Upper lobe of right lung (tissue), 1 donor: ENCODE data around the gene CCDC201. TPM values are rescaled to one million over a fixed set of nuclear protein-coding genes. Genes with fewer than 3 reads are reported as not detected.

Experiments
- ATAC-seq: fragments of 200-7000 bp; cut with Tn5 transposase; one replicate; pipeline ENCODE4 v1.9.1; 2020; ENCODE audit warnings: mild to moderate bottlenecking, moderate library complexity
- DNase-seq: peaks from one replicate; pipeline ENCODE4 v3.0.0-alpha.2; 2020
- H3K27ac ChIP-seq: fragments of 200-600 bp; one replicate; pipeline ENCODE4 v1.8.0; 2022
- H3K27me3 ChIP-seq: fragments of 200-600 bp; one replicate; pipeline ENCODE4 v1.8.0; 2022; ENCODE audit warnings: mild to moderate bottlenecking
- H3K36me3 ChIP-seq: fragments of 200-600 bp; one replicate; pipeline ENCODE4 v1.8.0; 2022
- H3K4me1 ChIP-seq: fragments of 200-600 bp; one replicate; pipeline ENCODE4 v1.8.0; 2022
- H3K4me3 ChIP-seq: fragments of 200-600 bp; one replicate; pipeline ENCODE4 v1.8.0; 2022; ENCODE audit warnings: mild to moderate bottlenecking
- H3K9me3 ChIP-seq: fragments of 200-600 bp; one replicate; pipeline ENCODE4 v1.8.0; 2022
- intact Hi-C: fragments of 100-400 bp; cut with DNase I; formaldehyde crosslinking; loops from one replicate; pipeline ENCODE4 v1.11.0; 2022
- total RNA-seq: library from RNA; stranded (reverse); fragmentation: NEBNext Ultra II Directional; extraction: Animal tissue kit (Norgen Biotek cat#: 25700); gene quantifications from one replicate; pipeline ENCODE4 v1.2.1, GENCODE V29; 2021
- TF ChIP-seq, protein P1 (sequence below): fragments of 200-600 bp; IDR thresholded peaks from one replicate; pipeline ENCODE4 v1.8.0; 2022; ENCODE audit warnings: antibody characterized with exemption
- donor health status: DM: no; HTN: yes; CAD: no; lungs with severe emphysema.

Gene CCDC201
- total RNA-seq, 1 donor from 2014 or later: not detected

DNA sequence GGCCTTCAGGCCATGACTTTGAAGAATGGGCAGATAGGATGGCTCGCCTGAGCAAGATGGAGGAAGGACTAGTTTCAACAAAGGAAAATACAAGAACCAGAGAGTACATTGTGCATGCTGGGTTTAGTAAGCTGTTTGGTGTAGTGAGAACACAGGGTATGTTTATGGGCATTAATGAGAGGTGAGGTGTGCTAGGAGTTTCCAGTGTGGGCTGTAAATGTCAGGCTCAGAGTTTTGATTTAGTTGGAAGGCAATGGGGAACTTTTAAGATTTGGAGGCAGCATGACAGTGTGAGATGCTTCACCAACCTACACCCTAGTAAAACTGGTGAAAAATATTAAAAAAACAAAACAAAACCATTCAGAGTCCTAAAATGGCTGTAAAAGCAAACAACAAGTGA is 28.7 kb upstream of the CCDC201 start:
- H3K9me3 ChIP-seq: no peaks in the 10 kb centered on the region
- H3K4me3 ChIP-seq: no peak overlapping the region
- H3K27me3 ChIP-seq: no peaks in the 10 kb centered on the region
- no peaks in the 10 kb centered on the region for H3K36me3 ChIP-seq
- DNase-seq (no peak), ATAC-seq (no peak)
- intact Hi-C loops: no loop called here
- TF ChIP-seq, protein P1, sequence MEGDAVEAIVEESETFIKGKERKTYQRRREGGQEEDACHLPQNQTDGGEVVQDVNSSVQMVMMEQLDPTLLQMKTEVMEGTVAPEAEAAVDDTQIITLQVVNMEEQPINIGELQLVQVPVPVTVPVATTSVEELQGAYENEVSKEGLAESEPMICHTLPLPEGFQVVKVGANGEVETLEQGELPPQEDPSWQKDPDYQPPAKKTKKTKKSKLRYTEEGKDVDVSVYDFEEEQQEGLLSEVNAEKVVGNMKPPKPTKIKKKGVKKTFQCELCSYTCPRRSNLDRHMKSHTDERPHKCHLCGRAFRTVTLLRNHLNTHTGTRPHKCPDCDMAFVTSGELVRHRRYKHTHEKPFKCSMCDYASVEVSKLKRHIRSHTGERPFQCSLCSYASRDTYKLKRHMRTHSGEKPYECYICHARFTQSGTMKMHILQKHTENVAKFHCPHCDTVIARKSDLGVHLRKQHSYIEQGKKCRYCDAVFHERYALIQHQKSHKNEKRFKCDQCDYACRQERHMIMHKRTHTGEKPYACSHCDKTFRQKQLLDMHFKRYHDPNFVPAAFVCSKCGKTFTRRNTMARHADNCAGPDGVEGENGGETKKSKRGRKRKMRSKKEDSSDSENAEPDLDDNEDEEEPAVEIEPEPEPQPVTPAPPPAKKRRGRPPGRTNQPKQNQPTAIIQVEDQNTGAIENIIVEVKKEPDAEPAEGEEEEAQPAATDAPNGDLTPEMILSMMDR: no peak
- H3K4me1 ChIP-seq: no peaks in the 10 kb centered on the region
- H3K27ac ChIP-seq: no peak overlapping the region

DNA sequence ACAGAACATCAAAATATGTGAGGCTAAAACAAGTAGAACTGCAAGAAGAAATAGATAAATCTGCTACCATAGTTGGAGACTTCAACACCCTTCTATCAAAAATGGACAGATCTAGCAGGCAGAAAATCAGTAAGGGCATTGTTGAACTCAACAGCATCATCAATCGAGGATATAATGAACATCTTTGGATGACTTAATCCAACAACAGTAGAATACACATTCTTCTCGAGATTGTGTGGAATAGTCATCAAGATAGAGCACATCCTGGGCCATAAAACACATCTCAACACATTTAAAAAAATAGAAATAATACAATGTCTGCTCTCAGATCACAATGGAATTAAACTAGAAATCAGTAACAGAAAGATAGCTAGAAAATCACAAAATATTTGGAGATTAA is 25.3 kb upstream of the CCDC201 start:
- Histone ChIP-seq H3K36me3 (no peaks in the 10 kb centered on the region), H3K27ac (no peak overlapping the region), H3K27me3 (no peaks in the 10 kb centered on the region), H3K4me1 (no peaks in the 10 kb centered on the region), H3K9me3 (no peaks in the 10 kb centered on the region), H3K4me3 (no peak overlapping the region)
- TF ChIP-seq, protein P1: no peak
- intact Hi-C loops: no loop called here
- DNase-seq (no peak), ATAC-seq (no peak)

DNA sequence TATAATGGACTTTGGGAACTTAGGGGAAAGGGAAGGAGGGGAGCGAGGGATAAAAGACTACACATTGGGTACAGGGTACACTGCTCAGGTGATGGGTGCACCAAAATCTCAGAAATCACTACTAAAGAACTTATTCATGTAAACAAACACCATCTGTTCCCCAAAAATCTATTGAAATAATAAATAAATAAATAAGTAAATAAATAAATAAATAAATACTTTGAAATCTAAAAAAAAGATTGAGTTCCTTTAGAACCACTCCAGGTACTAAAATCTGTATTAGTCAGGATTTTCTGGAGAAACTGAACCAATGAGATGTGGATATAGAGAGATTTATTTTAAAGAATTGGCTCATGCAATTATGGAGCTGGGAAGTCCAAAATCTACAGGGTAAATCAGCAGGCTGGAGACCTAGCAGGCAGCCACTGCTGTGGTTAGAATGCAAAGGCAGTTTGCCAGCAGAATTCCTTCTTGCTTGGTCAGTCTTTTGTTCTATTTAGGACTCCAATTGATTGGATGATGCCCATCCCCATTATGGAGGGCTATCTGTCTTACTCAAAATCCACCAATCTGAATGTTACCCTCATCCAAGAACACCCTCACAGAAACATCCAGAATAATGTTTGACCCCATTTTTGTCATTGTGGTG is 24.3 kb upstream of the CCDC201 start:
- intact Hi-C loops: no loop called here
- TF ChIP-seq, protein P1: no peak
- Histone ChIP-seq H3K27ac (no peak overlapping the region), H3K9me3 (no peaks in the 10 kb centered on the region), H3K27me3 (peaks cover 5% of the 10 kb centered on the region), H3K4me3 (no peak overlapping the region), H3K36me3 (no peaks in the 10 kb centered on the region), H3K4me1 (no peaks in the 10 kb centered on the region)
- ATAC-seq (no peak), DNase-seq (no peak)

DNA sequence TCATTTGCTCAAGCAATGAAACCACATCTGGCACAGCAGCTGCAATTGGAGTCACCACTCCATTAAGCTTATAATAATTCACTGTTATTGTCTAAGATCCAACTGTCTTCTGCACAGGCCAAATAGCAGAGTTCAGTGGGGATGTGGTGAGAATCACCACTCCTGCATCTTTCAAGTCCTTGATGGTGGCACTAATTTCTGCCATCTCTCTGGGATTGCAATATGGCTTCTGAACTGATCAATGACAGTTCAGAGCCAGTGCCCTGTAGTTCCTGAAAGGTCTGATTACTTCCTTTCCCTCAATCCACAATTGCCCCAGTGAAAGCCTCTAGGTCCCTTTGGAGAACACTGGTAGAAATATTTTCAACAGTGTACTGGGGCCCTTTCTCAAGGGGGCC is 21.8 kb upstream of the CCDC201 start:
- intact Hi-C loops: no loop called here
- no peak for ATAC-seq
- H3K27me3 ChIP-seq: peaks cover 15% of the 10 kb centered on the region

DNA sequence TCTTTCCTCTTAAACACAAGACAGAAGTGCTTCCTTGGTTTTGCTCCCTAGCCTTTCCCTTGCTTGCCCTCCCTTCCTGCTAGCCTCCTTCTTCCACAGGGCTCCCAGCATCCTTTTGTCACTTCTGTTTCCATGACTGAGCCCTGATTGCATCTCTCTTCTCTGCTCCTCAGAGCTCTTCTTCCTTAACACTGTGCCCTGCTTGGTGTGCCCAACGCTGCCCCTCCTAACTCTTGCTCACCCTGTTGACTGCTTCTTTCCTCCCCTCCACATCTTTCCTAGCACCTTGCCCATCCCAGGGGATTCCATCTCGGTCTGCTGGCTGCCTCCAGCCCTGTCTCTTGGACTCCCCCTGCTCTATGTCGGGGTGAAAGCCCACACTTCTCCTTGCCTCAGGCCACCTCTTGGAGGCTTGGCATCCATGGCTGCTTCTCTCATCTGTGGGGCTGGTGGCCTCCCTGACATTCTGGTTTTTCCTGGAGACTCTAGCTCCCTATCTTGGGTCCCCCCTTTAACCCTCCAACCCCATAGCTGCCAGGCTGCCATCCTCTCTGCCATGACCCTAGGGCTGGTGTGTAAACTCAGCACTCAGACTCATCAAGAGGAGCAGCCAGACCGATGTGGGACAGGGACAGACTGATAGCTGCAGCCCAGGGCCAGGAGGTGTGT is 21.2 kb upstream of the CCDC201 start:
- Histone ChIP-seq H3K9me3 (no peaks in the 10 kb centered on the region), H3K27ac (no peak overlapping the region), H3K27me3 (peaks cover 20% of the 10 kb centered on the region), H3K4me3 (no peak overlapping the region), H3K36me3 (no peaks in the 10 kb centered on the region), H3K4me1 (no peaks in the 10 kb centered on the region)
- TF ChIP-seq, protein P1: no peak
- DNase-seq: no peak
- intact Hi-C loops: no loop called here
- no peak for ATAC-seq

More for the DNA sequence above, 21.8 kb upstream of the CCDC201 start:
- Histone ChIP-seq H3K9me3 (no peaks in the 10 kb centered on the region), H3K4me1 (no peaks in the 10 kb centered on the region), H3K27ac (no peak overlapping the region), H3K36me3 (no peaks in the 10 kb centered on the region), H3K4me3 (no peak overlapping the region)
- TF ChIP-seq, protein P1: no peak
- no peak for DNase-seq
